A673 (cell line): ENCODE data around the gene FAM210A.

Source experiments
- EZH2 ChIP-seq: fragments of 200-600 bp; sonication (generic); IDR thresholded peaks from 2 replicates; pipeline ENCODE4 v1.6.1; 2017; ENCODE audit warnings: borderline replicate concordance, low read depth, mild to moderate bottlenecking, mixed read lengths, antibody characterized with exemption, low read length; ENCODE audit not compliant: poor library complexity, severe bottlenecking
- TF ChIP-seq, protein P1 (sequence below): fragments of 300-800, 200-600 bp; sonication (generic); conservative IDR thresholded peaks from 2 replicates; pipeline ENCODE4 v1.5.1; 2017; ENCODE audit warnings: low read depth, mild to moderate bottlenecking, antibody characterized with exemption, low read length, moderate library complexity, mixed read lengths

DNA sequence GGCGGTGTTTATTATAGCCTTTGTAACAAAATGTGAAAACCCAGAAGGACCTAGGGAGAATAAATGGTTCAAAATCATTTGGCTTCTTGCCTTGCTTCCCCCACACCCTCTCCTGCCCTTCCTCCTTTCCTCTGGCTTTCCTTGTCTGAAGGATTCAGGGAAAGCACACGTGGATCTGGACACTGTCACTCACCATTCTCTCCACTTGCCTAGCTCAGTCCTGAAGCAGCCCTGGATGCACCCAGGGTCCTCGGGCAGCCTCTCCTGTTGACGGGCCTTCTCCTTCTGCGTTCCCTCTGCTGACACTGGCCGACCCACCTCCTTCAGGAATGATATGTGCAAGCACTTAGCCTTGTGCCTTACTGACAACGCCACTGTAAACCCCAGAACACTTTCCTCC is 68.4 kb downstream of the FAM210A start:
- TF ChIP-seq EZH2, result no peak
- TF ChIP-seq, protein P1, sequence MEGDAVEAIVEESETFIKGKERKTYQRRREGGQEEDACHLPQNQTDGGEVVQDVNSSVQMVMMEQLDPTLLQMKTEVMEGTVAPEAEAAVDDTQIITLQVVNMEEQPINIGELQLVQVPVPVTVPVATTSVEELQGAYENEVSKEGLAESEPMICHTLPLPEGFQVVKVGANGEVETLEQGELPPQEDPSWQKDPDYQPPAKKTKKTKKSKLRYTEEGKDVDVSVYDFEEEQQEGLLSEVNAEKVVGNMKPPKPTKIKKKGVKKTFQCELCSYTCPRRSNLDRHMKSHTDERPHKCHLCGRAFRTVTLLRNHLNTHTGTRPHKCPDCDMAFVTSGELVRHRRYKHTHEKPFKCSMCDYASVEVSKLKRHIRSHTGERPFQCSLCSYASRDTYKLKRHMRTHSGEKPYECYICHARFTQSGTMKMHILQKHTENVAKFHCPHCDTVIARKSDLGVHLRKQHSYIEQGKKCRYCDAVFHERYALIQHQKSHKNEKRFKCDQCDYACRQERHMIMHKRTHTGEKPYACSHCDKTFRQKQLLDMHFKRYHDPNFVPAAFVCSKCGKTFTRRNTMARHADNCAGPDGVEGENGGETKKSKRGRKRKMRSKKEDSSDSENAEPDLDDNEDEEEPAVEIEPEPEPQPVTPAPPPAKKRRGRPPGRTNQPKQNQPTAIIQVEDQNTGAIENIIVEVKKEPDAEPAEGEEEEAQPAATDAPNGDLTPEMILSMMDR, result no peak
